Endodermal cell (in vitro differentiated cells): Measurements from ENCODE around the gene PSPC1. TPM values are rescaled to one million over a fixed set of nuclear protein-coding genes. Genes with fewer than 3 reads are reported as not detected.

Source experiments
- DNase-seq: peaks from one replicate; pipeline ENCODE4 v3.0.0-alpha.2; 2017
- H3K27ac ChIP-seq: 2 replicates; pipeline ENCODE4 v1.5.1; 2013; ENCODE audit warnings: mild to moderate bottlenecking, low read depth, low read length, moderate library complexity
- H3K27me3 ChIP-seq: 2 replicates; pipeline ENCODE4 v1.6.1; 2013; ENCODE audit warnings: mild to moderate bottlenecking, low read length, moderate library complexity; ENCODE audit not compliant: insufficient read depth, control insufficient read depth, poor library complexity, severe bottlenecking
- H3K36me3 ChIP-seq: 2 replicates; pipeline ENCODE4 v1.7.0; 2013; ENCODE audit warnings: mild to moderate bottlenecking, low read length, moderate library complexity; ENCODE audit not compliant: control insufficient read depth, insufficient read depth
- H3K4me1 ChIP-seq: one replicate; pipeline ENCODE4 v1.7.0; 2013; ENCODE audit warnings: low read length; ENCODE audit not compliant: control insufficient read depth, insufficient read depth
- H3K4me3 ChIP-seq: 2 replicates; pipeline ENCODE4 v1.5.1; 2013; ENCODE audit warnings: mild to moderate bottlenecking, low read length, moderate library complexity
- H3K9ac ChIP-seq: 2 replicates; pipeline ENCODE4 v1.6.1; 2013; ENCODE audit warnings: mild to moderate bottlenecking, low read length, moderate library complexity; ENCODE audit not compliant: poor library complexity, severe bottlenecking; ENCODE audit errors: extremely low read depth
- H3K9me3 ChIP-seq: 2 replicates; pipeline ENCODE4 v1.6.1; 2013; ENCODE audit warnings: mild to moderate bottlenecking, low read length, moderate library complexity; ENCODE audit not compliant: control insufficient read depth
- H3K27ac Mint-ChIP-seq: 2 replicates; pipeline ENCODE4 v1.8.0; 2020; ENCODE audit warnings: mixed read lengths
- H3K27me3 Mint-ChIP-seq: 2 replicates; pipeline ENCODE4 v1.8.0; 2021; ENCODE audit warnings: mild to moderate bottlenecking, mixed read lengths; ENCODE audit not compliant: insufficient read depth
- H3K36me3 Mint-ChIP-seq: 2 replicates; pipeline ENCODE4 v1.8.0; 2020; ENCODE audit warnings: low read depth, mixed read lengths
- H3K4me1 Mint-ChIP-seq: 2 replicates; pipeline ENCODE4 v1.8.0; 2020; ENCODE audit warnings: mixed read lengths
- H3K4me3 Mint-ChIP-seq: 2 replicates; pipeline ENCODE4 v1.8.0; 2020; ENCODE audit warnings: mild to moderate bottlenecking, moderate library complexity, mixed read lengths
- H3K9me3 Mint-ChIP-seq: 2 replicates; pipeline ENCODE4 v1.8.0; 2020; ENCODE audit warnings: mild to moderate bottlenecking, mixed read lengths
- WGBS, 2 experiments: methylation state at CpG; one replicate each; pipeline versions ENCODE4 v1.1.5 to v1.1.7; 2013; ENCODE audit warnings: missing lambda C conversion rate in 2 of 2, mixed read lengths in 1 of 2; ENCODE audit not compliant: insufficient coverage in 1 of 2, insufficient read length in 1 of 2; 5-methylcytosine and 5-hydroxymethylcytosine counted together
- total RNA-seq, 2 donors: library from RNA; stranded (reverse); fragmentation: NEBNext Ultra II Directional in 1 of 2; extraction: Animal tissue kit (Norgen Biotek cat#: 25700) in 1 of 2; gene quantifications; 2 replicates in 1 of 2; 3 replicates in 1 of 2; pipeline ENCODE4 v1.2.1, GENCODE V29; 2021
- TF ChIP-seq, protein P1 (sequence below): fragments of 200-600 bp; sonication (generic); conservative IDR thresholded peaks from 2 replicates; pipeline ENCODE4 v1.5.0; 2021; ENCODE audit warnings: antibody characterized with exemption, mild to moderate bottlenecking

Gene PSPC1
- total RNA-seq, 2 donors from 2014 or later = 61.1 to 83.9 TPM

DNA sequence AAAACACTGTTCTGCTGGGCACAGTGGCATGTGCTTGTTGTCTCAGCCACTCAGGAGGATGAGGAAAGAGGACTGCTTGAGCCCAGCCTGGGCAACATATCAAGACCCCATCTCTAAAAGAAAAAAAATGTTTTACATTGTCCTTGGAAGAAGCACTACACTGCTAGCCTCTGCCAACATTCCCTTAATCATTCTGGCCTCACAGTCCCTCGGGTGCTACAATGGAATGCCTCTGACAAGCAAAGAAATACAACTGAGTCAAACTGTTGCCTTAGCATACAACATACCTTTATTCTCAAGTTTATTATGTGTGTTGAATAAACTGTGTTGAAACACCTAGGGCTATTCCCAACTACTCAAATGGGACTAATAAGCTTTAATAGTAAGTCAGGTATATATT, 56.1 kb downstream of the PSPC1 start:
- Mint-ChIP-seq H3K4me1 (no peaks in the 10 kb centered on the region), H3K9me3 (no peaks in the 10 kb centered on the region), H3K4me3 (no peak overlapping the region), H3K27me3 (no peaks in the 10 kb centered on the region), H3K27ac (no peak overlapping the region), H3K36me3 (peaks cover 69% of the 10 kb centered on the region)
- 88% methylated on average over 1 of the region's 1 CpG; no CpG with 5 or more reads in 1 of the 2 experiments for WGBS, 2 experiments
- Histone ChIP-seq H3K9me3 (no peaks in the 10 kb centered on the region), H3K4me1 (no peaks in the 10 kb centered on the region), H3K4me3 (no peak overlapping the region), H3K27me3 (no peaks in the 10 kb centered on the region), H3K9ac (no peak overlapping the region), H3K27ac (no peak overlapping the region), H3K36me3 (peaks cover 82% of the 10 kb centered on the region)
- TF ChIP-seq, protein P1, sequence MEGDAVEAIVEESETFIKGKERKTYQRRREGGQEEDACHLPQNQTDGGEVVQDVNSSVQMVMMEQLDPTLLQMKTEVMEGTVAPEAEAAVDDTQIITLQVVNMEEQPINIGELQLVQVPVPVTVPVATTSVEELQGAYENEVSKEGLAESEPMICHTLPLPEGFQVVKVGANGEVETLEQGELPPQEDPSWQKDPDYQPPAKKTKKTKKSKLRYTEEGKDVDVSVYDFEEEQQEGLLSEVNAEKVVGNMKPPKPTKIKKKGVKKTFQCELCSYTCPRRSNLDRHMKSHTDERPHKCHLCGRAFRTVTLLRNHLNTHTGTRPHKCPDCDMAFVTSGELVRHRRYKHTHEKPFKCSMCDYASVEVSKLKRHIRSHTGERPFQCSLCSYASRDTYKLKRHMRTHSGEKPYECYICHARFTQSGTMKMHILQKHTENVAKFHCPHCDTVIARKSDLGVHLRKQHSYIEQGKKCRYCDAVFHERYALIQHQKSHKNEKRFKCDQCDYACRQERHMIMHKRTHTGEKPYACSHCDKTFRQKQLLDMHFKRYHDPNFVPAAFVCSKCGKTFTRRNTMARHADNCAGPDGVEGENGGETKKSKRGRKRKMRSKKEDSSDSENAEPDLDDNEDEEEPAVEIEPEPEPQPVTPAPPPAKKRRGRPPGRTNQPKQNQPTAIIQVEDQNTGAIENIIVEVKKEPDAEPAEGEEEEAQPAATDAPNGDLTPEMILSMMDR = no peak
- no peak for DNase-seq

DNA sequence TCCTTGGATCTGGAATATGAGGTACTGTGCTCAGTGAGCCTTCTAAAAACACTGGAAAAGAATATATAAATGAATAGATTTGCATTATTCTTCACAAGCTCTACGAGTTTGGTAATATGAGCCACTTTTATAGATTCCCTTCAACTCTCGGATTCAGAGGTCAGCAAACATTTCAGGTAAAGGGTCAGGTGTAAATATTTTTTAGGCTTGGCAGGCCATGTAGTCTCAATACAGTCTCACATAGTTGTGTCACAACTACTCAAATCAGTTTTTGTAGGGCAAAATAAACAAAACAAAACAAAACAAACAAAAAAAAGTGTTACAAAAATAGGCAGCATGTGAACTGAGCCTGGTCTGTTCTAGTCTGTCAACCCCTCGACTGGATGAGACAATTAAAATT, 57.4 kb downstream of the PSPC1 start:
- no peaks in the 10 kb centered on the region for H3K27me3 ChIP-seq
- 99 to 100% methylated on average over 1 to 3 of the region's 3 CpGs for WGBS, 2 experiments
- TF ChIP-seq, protein P1 = no peak
- no peaks in the 10 kb centered on the region for H3K4me1 ChIP-seq
- Mint-ChIP-seq H3K27me3 (no peaks in the 10 kb centered on the region), H3K9me3 (no peaks in the 10 kb centered on the region), H3K4me1 (no peaks in the 10 kb centered on the region), H3K36me3 (peaks cover 68% of the 10 kb centered on the region), H3K4me3 (no peak overlapping the region), H3K27ac (no peak overlapping the region)
- no peak overlapping the region for H3K9ac ChIP-seq
- no peak for DNase-seq
- H3K9me3 ChIP-seq = no peaks in the 10 kb centered on the region
- H3K4me3 ChIP-seq = no peak overlapping the region
- no peak overlapping the region for H3K27ac ChIP-seq
- H3K36me3 ChIP-seq = peaks cover 74% of the 10 kb centered on the region

DNA sequence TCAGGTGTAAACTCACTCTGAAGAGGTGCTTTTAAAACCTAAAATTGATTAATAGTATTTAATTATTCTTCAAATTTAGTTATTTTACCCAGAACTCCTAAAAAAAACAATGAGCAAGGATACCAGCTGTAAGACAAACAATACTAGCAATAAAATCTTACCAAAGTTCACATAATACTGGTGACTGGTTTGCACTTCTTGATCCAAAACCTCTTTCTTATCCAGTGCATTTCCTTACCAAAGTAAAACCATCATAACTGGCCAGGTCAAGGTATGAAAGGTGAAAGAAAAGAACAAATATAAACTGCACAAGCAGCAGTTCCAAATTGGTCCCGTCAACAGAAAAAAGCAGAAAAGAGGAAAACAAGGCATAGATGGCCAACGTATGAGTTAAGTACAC, 62.7 kb downstream of the PSPC1 start:
- DNase-seq = no peak
- Mint-ChIP-seq H3K36me3 (peaks cover 47% of the 10 kb centered on the region), H3K27ac (no peak overlapping the region), H3K4me1 (no peaks in the 10 kb centered on the region), H3K9me3 (no peaks in the 10 kb centered on the region), H3K27me3 (no peaks in the 10 kb centered on the region), H3K4me3 (no peak overlapping the region)
- no peaks in the 10 kb centered on the region for H3K9me3 ChIP-seq
- H3K4me3 ChIP-seq = no peak overlapping the region
- no peaks in the 10 kb centered on the region for H3K27me3 ChIP-seq
- H3K36me3 ChIP-seq = peaks cover 45% of the 10 kb centered on the region
- H3K9ac ChIP-seq = no peak overlapping the region
- WGBS, 2 experiments = 89 to 90% methylated on average over 2 of the region's 2 CpGs
- H3K4me1 ChIP-seq = no peaks in the 10 kb centered on the region
- TF ChIP-seq, protein P1 = no peak
- H3K27ac ChIP-seq = no peak overlapping the region
